ENCODE results near the gene CFC1.
"Not testable (repeated sequence)": the region's sequence is repeated elsewhere in the genome, so short reads cannot be mapped to it uniquely, and the experiment has no call there.

- not testable (repeated sequence) for TF ChIP-seq POLR2AphosphoS5 (IDR thresholded peaks at IDR 0.05; ENCODE audit: borderline replicate concordance, low read depth, low read length); EZH2 (IDR thresholded peaks at IDR 0.05); FOXP2 (optimal IDR thresholded peaks at IDR 0.05; ENCODE audit: control extremely low read depth, extremely low read length, insufficient read depth)
Measured at GRCh38 chr2:130597994-130598393, 1.4 kb downstream of the CFC1 start.

Measured in SK-N-MC (cell line).